ENCODE measurements around the gene NDUFS8. TPM values are rescaled to one million over a fixed set of nuclear protein-coding genes. Genes with fewer than 3 reads are reported as not detected.

NDUFS8 gene
- polyA plus RNA-seq, 3 donors = 62.9 to 141 (median 114) TPM

DNA sequence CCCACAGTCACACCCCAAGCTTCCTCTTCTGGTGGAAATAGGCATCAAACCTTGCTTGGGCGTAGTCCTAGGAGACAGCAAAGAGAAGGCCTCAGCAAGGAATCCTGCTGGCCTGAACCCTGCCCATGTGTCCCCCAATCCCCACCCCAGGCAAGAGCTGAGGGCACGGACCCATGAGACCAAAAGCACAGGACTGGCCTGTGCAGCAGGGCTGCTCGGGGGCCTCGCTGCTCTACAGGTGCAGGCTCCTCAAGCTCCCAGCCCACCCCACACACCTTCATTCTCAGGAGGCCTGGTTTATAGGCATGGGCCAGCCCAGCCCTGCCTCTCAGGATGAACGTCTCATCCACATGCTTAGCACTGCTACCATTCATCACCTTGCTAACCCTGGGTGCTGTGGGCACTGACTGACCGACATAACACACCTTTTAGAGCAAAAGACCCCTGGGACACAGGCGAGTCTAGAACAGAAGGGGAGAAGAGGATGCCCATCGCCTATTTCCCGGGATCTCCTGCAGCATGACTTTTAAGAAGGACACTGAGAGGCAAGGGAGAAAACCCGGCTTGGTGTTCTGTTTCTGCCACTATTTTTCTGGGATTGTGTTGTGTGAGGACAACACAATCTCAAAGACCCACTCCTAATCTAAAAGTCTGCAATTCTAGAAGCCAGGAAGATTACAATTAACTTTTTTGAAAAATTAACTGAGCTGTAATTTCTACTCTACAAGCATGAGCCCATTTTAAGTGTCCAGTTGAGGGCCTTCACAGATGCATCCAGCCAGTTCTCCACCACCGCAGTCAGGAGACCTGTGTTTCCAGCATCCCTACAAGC, 23.7 kb downstream of the NDUFS8 start:
- H3K4me3 ChIP-seq (replicated peaks in 1 of 3; ENCODE audit: low read depth in 2 of 3, low read length in 3 of 3) = no peak overlapping the region
- peak overlapping the region in 5 of 7 donors; percentile 1 to 81 (median 49) for H3K27ac Mint-ChIP-seq
- no peaks in the 10 kb centered on the region for H3K4me1 Mint-ChIP-seq
- H3K9ac ChIP-seq (ENCODE audit: insufficient read depth, low read length, poor library complexity, severe bottlenecking) = no peak overlapping the region
- no peaks in the 10 kb centered on the region for H3K27me3 Mint-ChIP-seq (ENCODE audit: low read depth in 3 of 3)
- 94% methylated on average over 6 of the region's 11 CpGs for WGBS (ENCODE audit: insufficient coverage)
- no peak overlapping the region for H3K4me2 ChIP-seq (replicated peaks; ENCODE audit: extremely low read depth, low read length, poor library complexity, severe bottlenecking)
- no peak overlapping the region for H2AFZ ChIP-seq (ENCODE audit: insufficient read depth, low read depth, low read length, poor library complexity, severe bottlenecking)
- H3K27me3 ChIP-seq (ENCODE audit: control insufficient read depth in 2 of 2, insufficient read depth in 2 of 2, low read length in 2 of 2) = no peaks in the 10 kb centered on the region
- DNase-seq = no peak
- peaks cover 0 to 3% (median 0%) of the 10 kb centered on the region in 7 donors for H3K9me3 Mint-ChIP-seq
- peaks cover 52% of the 10 kb centered on the region for H4K20me1 ChIP-seq (ENCODE audit: insufficient read depth, low read length)
- peaks cover 41 to 64% of the 10 kb centered on the region in 2 donors for H3K36me3 ChIP-seq (replicated peaks in 1 of 2; ENCODE audit: control insufficient read depth in 1 of 2, insufficient read depth in 2 of 2, low read length in 2 of 2)
- no peaks in the 10 kb centered on the region for H3K79me2 ChIP-seq (ENCODE audit: insufficient read depth, low read length)
- H3K4me1 ChIP-seq (ENCODE audit: control insufficient read depth in 1 of 2, insufficient read depth in 2 of 2, low read length in 2 of 2) = no peaks in the 10 kb centered on the region
- no peaks in the 10 kb centered on the region for H3K9me3 ChIP-seq (replicated peaks in 1 of 2; ENCODE audit: control insufficient read depth in 1 of 2, insufficient read depth in 1 of 2, low read length in 2 of 2)
- intact Hi-C loops (cut with micrococcal nuclease) = no loop called here
- no peak overlapping the region for H3K4me3 Mint-ChIP-seq
- H3K27ac ChIP-seq (ENCODE audit: low read depth in 1 of 2, low read length in 2 of 2) = peak overlapping the region in 1 of 2 donors; percentile 31
- TF ChIP-seq, protein P1, sequence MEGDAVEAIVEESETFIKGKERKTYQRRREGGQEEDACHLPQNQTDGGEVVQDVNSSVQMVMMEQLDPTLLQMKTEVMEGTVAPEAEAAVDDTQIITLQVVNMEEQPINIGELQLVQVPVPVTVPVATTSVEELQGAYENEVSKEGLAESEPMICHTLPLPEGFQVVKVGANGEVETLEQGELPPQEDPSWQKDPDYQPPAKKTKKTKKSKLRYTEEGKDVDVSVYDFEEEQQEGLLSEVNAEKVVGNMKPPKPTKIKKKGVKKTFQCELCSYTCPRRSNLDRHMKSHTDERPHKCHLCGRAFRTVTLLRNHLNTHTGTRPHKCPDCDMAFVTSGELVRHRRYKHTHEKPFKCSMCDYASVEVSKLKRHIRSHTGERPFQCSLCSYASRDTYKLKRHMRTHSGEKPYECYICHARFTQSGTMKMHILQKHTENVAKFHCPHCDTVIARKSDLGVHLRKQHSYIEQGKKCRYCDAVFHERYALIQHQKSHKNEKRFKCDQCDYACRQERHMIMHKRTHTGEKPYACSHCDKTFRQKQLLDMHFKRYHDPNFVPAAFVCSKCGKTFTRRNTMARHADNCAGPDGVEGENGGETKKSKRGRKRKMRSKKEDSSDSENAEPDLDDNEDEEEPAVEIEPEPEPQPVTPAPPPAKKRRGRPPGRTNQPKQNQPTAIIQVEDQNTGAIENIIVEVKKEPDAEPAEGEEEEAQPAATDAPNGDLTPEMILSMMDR (IDR thresholded peaks at IDR 0.05) = no peak
- peaks cover 47 to 48% of the 10 kb centered on the region in 2 donors for H3K36me3 Mint-ChIP-seq

DNA sequence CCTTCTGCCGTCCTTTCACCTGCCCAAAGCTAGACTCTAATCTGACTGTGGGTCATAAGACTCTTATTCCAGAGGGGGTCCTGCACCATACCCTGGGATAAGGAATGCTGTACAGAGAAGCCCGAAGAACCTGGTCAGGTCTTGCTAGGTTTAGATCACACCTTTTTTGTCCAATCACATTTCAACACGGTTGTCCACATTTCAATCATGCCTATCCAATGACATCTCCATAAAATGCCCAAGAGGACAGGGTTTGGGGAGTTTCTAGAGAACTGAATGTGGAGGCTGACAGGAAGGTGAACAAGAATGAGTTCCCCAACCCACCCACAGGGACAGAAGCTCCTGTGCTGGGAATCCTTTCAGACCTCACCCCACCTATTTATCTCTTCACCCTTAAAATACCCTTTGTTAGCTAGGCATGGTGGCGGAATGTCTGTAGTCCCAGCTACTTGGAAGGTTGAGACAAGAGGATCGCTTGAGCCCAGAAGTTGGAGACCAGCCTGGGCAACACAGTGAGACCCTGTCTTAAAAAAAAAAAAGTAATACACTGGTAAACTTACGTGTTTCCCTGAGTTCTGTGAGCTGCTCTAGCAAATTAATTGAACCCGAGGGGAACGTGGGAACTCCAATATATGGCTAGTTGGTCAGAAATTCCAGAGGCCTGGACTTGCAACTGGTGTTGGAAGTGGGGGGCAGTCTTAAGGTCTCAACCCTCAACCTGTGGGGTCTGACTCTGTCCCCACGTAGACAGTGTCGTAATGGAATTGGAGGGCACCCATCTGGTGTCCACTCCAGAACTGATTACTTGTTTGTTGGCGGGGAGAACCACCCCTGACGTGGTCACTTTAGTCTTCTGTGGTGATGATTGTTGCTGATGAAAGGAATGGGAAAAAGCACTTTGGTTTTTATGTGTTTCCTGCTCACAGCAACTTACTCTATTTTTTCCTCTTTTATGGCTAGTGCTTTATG, 26.1 kb downstream of the NDUFS8 start:
- Histone ChIP-seq H3K27ac (ENCODE audit: low read depth in 1 of 2, low read length in 2 of 2) (no peak overlapping the region), H3K4me2 (replicated peaks; ENCODE audit: extremely low read depth, low read length, poor library complexity, severe bottlenecking) (no peak overlapping the region), H3K27me3 (ENCODE audit: control insufficient read depth in 2 of 2, insufficient read depth in 2 of 2, low read length in 2 of 2) (no peaks in the 10 kb centered on the region), H2AFZ (ENCODE audit: insufficient read depth, low read depth, low read length, poor library complexity, severe bottlenecking) (no peak overlapping the region), H3K9ac (ENCODE audit: insufficient read depth, low read length, poor library complexity, severe bottlenecking) (no peak overlapping the region), H3K79me2 (ENCODE audit: insufficient read depth, low read length) (no peaks in the 10 kb centered on the region), H3K4me3 (replicated peaks in 1 of 3; ENCODE audit: low read depth in 2 of 3, low read length in 3 of 3) (no peak overlapping the region), H3K9me3 (replicated peaks in 1 of 2; ENCODE audit: control insufficient read depth in 1 of 2, insufficient read depth in 1 of 2, low read length in 2 of 2) (no peaks in the 10 kb centered on the region), H3K36me3 (replicated peaks in 1 of 2; ENCODE audit: control insufficient read depth in 1 of 2, insufficient read depth in 2 of 2, low read length in 2 of 2) (peaks cover 23 to 59% of the 10 kb centered on the region in 2 donors), H4K20me1 (ENCODE audit: insufficient read depth, low read length) (peaks cover 28% of the 10 kb centered on the region), H3K4me1 (ENCODE audit: control insufficient read depth in 1 of 2, insufficient read depth in 2 of 2, low read length in 2 of 2) (no peaks in the 10 kb centered on the region)
- Mint-ChIP-seq H3K9me3 (peaks cover 0 to 2% (median 0%) of the 10 kb centered on the region in 7 donors), H3K36me3 (peaks cover 45 to 48% of the 10 kb centered on the region in 2 donors), H3K4me1 (no peaks in the 10 kb centered on the region), H3K4me3 (no peak overlapping the region), H3K27me3 (ENCODE audit: low read depth in 3 of 3) (no peaks in the 10 kb centered on the region), H3K27ac (peak overlapping the region in 3 of 7 donors; percentile 5 to 72 (median 41))
- intact Hi-C loops (cut with micrococcal nuclease) = no loop called here
- no peak for DNase-seq
- TF ChIP-seq, protein P1 (IDR thresholded peaks at IDR 0.05) = no peak
- WGBS (ENCODE audit: insufficient coverage) = 96% methylated on average over 8 of the region's 12 CpGs
